Embryonic facial prominence (tissue), 1 donor: ENCODE results near the gene OSBPL2.

Experiments
- DNase-seq: peaks from one replicate; pipeline ENCODE4 v3.0.0-alpha.2; 2016; ENCODE audit errors: extremely low spot score

Gene OSBPL2

GRCh38 chr20:62206388-62206775, 31.9 kb upstream of the OSBPL2 start:
- no peak for DNase-seq

DNA sequence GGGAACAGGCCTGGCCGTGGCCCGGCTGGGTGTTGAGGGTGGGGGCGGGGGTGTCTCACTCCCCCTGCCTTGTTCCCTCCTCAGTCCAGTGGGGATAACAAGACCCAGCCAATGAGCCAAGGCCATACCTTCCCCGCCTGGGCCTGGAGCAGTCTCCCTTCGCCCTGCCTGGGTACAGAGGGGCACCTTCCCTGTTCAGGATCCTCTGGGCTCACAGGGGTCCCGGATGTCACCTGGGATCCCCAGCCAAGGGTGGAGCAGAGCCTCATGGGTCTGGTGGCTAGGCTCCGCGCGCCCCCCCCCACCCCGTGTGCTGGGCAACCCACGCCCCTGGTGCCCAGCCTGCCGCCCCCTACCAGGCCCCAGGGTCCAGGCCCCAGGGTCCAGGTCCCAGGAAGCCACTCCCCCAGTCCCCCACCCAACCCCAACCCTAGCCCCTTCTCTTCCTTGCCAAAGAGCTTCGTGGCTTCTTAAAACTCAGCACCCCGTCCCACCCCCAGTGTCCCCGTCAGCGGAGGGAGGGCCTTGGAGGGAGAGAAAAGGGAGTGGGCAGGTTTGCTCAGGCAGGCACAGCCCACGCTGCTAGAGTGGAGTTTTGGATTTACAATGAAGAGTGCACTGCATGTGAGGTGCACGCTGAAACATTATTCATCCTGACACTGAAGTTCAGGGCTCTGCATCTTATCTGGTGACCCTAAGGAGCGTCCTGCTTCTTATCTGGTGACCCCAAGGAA, 30.1 kb upstream of the OSBPL2 start:
- no peak for DNase-seq

DNA sequence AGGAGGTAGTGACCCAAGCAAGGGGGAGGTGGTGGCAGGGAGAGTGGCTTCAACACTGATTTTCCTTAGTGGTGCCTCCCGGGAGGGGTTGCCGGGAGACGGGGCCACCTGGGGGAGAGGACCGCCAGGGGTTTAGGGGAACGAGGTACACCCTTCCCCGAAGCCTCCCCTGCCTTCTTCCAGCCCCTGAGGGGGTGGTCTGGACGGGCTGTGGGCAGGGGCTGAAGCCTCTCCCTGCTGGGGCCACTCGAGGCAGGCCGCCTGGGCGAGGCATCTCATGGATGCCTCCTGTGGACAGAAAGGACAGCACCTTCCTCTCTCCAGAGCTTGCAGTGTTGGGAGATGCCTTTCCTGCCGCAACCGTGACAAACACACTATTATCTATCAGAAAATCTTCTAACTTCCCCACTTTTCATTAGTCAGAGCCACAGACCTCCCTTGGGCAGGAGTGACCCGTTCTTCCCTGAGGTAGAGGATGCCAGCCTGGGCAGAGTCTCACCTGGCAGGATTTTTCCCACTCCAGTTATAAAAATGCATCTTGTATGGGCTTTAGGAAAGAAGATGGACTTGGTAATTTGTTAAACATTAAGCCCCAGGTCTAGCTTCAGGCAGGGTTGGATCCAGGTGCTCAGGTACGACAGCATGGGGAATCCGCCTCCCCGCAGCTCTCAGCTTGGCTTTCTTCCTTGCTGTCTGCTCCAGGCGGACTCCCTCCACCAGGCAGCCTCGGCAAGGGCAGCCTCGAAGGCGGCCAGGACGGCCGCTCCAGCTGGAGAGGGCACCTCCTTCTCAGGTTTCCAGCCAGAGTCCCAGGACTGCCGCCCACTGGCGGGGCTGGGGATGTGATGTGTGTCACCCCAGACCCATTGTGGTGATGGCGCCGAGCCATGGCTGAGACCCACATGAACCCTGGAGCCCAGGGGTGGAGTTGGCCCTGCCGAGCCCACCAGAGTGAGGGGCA, 29.2 kb upstream of the OSBPL2 start:
- no peak for DNase-seq

GRCh38 chr20:62209850-62210495, 28.3 kb upstream of the OSBPL2 start:
- no peak for DNase-seq

DNA sequence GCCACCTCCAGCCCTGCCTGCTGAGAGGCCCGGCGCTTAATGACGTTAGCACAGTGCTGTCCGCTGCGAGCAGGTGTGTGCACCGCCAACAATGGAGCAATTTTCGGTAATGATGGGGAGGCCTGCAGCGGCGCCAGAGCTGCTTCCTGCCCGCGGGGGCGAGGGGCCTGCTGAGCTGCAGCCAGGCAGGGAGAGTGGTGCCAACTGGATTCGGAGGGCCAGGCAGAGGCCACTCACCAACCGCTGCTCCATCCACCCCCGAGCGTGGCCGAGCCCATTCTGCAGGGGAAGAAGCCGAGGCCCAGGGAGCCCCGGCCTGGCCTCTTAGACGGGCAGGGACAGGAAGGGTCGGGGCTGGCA, 27.8 kb upstream of the OSBPL2 start:
- no peak for DNase-seq

- no peak for DNase-seq
Measured at GRCh38 chr20:62211216-62211615, 27.1 kb upstream of the OSBPL2 start.

GRCh38 chr20:62211769-62212288, 26.5 kb upstream of the OSBPL2 start:
- no peak for DNase-seq

DNA sequence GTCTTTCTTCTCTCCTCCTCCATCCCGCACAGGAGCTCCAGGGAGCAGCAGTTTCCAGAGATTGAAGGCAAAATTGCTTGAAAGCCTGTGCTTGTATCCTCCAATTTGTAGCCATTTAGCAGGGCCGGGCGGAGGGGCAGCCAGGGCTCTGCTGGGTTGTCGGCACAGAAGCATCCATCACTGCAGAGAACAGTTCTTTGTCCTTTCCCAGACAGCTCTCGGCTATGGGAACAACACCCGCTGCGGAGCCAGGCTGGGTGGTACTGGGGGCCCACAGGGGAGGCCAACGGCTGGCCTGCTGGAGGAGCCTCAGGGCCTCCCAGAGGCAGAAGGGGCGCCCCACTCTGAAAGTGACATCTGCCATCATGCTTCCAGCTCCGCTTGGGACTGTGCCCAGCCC, 26.0 kb upstream of the OSBPL2 start:
- DNase-seq, result no peak

DNA sequence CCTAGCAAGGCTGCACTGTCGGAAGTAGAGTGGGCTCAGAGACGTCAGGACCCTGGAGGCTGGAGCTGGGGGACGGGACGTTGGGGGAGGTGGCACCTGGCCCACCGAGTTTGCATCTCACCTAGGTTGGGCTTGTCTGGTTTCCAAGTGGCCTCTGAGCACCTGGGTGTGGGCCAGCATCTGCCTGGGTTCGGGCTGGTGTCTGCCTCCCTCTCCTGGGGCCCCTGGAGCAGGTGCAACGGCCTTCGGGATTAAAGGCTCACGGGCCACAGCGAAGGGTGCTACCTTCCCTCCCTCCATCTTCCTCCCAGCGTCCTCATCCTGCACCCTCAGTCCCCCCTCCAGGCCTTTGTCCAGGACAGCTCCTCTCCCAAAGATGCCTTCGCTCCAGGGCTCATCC, 24.3 kb upstream of the OSBPL2 start:
- no peak for DNase-seq

GRCh38 chr20:62215020-62215990, 23.0 kb upstream of the OSBPL2 start:
- DNase-seq, result no peak

DNA sequence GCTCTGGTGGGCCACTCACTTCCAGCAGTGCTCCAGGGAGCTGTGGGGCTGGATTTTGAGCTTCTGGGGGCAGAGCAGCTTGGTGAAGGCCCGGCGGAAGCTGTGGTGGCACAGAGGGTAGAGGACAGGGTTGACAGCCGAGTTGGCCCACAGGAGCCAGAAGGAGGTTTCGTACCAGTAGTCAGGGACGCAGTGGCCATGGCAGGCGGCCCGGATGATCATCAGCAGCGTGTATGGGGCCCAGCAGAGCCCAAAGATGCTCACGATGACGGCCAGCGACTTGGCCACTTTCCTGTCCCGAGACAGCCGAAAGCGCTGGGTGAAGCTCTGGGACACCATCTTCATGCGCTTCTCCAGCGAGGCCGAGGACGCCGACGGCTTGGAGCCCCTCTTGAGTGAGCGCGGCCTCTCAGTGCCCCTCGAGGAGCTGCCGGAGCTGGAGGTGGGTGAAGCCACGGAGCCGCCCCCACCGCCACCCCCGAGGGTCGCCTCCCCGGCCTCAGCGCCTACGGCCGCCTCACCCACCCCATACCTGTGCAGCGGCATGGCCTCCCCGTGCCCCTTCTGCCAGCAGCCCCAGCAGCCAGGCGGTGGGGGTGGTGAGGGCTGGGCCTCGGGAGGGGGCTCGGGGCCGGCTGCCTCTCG, 22.2 kb upstream of the OSBPL2 start:
- DNase-seq, result no peak

DNA sequence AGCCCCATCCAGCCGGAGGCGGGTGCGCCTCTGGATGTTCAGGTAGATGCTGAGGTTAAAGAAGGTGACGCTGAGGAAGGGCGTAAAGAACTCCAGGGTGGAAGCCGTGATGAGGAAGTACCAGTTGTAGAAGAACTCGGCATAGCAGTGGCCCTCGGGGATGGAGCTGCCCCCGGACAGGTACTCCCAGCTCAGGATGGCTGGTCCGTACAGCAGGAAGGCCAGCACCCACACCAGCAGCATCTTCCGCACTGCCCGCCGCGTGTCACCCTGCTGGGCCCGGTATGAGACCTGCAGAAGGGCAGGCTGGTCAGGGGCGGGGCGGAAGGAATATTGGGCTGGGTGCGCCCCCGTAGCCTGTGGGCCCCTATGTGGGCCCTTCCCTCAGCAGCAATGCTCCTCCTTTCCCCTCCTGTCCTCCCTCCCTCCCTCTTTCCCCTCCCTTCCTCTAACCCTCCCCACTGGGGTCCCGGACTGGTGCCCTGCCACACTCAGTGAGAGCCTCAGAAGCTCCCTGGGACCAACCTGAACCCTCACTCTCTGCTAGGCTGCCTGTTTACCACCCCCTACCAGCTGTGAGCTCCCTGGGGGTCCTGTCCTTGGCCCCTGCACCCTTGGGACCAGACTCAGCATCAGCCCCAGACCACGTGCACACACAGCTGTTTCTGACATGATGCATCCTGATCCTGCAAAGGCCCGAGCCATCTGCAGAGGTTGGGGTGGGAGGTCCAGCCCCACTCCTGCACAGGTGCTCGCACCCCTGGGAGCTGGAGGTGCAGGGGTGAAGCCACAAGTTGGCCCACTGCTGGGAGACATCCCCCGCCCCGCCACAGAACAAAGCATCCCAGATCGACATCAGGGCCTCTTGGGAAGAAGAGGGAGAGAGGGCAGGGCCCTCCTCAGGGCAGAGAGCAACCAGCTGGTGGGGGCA, 21.4 kb upstream of the OSBPL2 start:
- DNase-seq, result no peak

GRCh38 chr20:62217913-62218773, 20.2 kb upstream of the OSBPL2 start:
- DNase-seq, result no peak

DNA sequence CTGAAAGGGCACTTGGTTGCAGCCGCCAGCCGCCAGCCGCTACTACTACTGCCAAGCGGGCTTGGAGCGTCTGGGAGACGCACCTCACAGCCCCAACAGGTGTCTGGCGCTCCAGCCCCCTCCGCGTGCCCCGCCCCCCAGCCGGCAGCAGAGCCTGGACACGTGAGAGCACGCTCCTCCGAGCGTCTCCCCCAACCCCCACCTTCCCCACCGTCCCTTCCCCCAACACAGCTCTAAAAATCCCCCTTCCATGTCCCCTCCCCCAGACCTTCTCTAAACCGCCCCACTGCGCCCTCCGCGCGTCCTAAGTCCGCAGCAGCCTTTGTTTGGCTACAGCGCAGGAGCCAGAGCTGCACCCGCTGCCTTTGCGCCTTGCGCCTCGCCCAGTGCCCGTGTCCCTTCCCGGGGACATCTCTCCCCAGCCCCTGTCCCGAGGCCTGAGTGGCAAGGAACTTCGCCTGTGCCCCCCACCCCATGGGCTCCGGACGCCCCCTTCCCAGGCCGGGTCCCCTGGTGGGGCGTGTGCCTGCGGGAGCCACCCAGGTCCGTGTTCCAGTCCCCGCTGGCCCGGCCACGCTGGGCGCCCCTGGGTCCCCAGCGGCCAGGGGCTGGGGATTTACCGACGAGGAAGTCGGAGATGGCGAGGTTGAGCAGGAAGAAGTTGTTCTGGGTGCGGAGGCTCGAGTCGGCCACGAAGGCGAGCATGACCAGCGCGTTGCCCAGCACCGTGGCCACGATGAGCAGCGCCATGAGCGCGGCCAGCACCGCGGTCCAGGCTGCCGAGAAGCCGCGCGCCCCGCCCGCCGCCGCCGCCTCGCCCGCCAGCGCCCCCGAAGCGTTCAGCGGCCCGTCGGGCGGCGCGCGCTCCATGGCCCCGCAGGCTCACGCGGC, 19.0 kb upstream of the OSBPL2 start:
- DNase-seq, result no peak

DNA sequence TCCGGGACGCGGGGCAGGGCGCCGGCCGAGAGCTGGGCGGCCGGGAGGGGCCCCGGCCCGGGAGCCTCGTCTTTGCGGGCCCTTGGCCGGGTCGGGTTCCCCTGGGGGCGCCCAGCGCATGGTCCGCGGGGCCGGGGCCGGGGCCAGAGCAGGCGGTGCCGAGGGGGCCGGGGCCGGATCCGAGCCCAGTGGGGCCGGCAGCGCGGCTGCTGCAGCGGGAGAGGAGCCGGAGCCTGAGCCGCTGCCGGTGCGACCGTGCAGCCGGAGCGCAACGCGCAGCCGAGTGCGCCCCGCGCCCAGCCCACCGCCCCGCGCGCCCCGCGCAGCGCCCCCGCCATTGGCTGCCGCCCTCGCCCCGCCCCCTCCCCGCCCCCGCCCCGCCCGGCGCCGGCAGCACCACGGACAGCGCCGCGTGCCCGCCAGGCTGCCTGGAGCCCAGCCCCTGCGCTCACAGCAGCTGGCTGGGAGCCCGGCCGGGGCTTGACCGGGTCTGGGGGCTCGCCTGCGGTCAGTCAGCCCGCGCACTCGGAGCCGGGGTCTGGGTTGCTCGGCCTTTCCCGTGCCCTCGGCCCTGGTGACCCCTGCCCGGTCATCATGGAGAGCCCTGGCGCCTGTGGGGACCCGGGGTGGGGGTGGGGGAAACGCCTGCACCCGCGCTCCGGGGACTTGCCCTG, 18.2 kb upstream of the OSBPL2 start, which contains the start of gene HRH3:
TSS of gene HRH3 (minus strand) at position 287 of the 674 bp plus-strand sequence. CDS start 308 bp downstream, outside the sequence.
- DNase-seq, result no peak

DNA sequence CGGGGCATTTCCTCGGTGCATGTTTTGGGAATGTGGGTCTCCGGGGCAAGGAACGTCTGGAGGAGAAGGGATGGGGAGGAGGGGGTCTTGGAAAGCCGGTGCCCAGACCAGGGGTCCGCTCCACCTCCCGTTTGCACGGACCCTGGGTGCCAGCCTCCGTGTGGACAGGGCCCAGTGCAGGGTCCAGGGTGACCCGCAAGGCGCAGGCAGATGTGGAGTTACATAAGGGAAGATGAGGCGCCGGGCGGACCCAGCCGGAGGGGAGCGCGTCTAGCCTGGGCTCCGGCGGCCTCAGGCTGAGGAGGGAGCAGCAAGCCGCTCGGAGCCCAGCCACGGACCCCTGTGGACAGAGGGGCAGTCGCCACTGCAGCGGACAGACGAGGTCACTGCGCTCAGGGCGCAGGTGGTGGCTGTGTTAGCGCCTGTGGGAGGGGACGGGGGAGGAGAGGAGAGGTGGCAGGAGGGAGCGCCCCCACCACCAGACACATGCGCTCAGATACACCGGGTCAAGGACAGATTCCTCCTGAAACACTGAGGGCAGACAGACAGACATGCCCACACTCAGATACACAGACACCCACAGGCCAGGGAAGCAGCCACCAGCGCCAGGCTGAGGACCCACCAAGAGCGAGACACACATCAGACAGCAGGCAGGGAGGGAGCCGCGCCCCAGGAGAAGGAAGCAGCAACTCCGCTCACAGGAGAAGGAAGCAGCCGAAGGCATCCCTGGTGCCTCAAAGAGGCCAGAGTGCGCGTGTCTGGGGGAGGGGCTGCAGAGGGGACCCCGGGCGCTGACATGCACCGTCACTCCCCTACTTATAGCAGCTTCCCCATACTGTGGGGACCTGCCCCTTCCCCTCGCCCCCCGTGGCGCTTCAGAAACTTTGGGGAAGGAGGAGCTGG, 17.4 kb upstream of the OSBPL2 start:
- no peak for DNase-seq
